GM12878 (cell line): ENCODE measurements around the gene TMEM167B.

Experiments
- CBFB ChIP-seq: IDR thresholded peaks from 2 replicates; pipeline ENCODE4 v1.6.1; 2016; ENCODE audit warnings: antibody characterized with exemption, low read depth
- CHD2 ChIP-seq: IDR thresholded peaks from 2 replicates; pipeline ENCODE4 v1.6.1; 2011; ENCODE audit warnings: low read depth, low read length, improper control_type of control experiment, borderline replicate concordance
- CREM ChIP-seq: IDR thresholded peaks from 2 replicates; pipeline ENCODE4 v1.6.1; 2014; ENCODE audit warnings: antibody characterized with exemption, low read depth
- HDGF ChIP-seq: fragments of 450-650 bp; IDR thresholded peaks from 2 replicates; pipeline ENCODE4 v1.6.1; 2016; ENCODE audit warnings: antibody characterized with exemption
- POLR2A ChIP-seq: IDR thresholded peaks from 2 replicates; pipeline ENCODE4 v1.6.1; 2011; ENCODE audit warnings: low read depth, mild to moderate bottlenecking, low read length
- POLR2AphosphoS5 ChIP-seq: IDR thresholded peaks from 2 replicates; pipeline ENCODE4 v1.6.1; 2011; ENCODE audit warnings: mild to moderate bottlenecking, low read length, inconsistent platforms
- SMARCA5 ChIP-seq: fragments of 450-650 bp; IDR thresholded peaks from 2 replicates; pipeline ENCODE4 v1.6.1; 2017; ENCODE audit warnings: mild to moderate bottlenecking
- WRNIP1 ChIP-seq: IDR thresholded peaks from 2 replicates; pipeline ENCODE4 v1.6.1; 2011; ENCODE audit warnings: low read depth, low read length, improper control_type of control experiment, borderline replicate concordance
- ZSCAN29 ChIP-seq: fragments of 450-650 bp; IDR thresholded peaks from 2 replicates; pipeline ENCODE4 v1.6.1; 2017; ENCODE audit warnings: mild to moderate bottlenecking, moderate library complexity
- TF ChIP-seq, protein P1 (sequence below), 3 experiments: IDR thresholded peaks in 2 of 3; conservative IDR thresholded peaks in 1 of 3; 2 replicates each; pipeline ENCODE4 v1.5.1; 2011; ENCODE audit warnings: low read depth in 3 of 3, low read length in 3 of 3, mild to moderate bottlenecking in 3 of 3, control low read depth in 2 of 3, moderate library complexity in 2 of 3, inconsistent platforms in 1 of 3, mixed read lengths in 1 of 3; ENCODE audit not compliant: control insufficient read depth in 2 of 3, insufficient read depth in 1 of 3; ENCODE audit errors: extremely low read depth in 1 of 3
- TF ChIP-seq, protein P2 (sequence below): fragments of 450-650 bp; IDR thresholded peaks from 2 replicates; pipeline ENCODE4 v1.6.1; 2017; ENCODE audit warnings: mild to moderate bottlenecking
- TF ChIP-seq, protein P3 (sequence below): fragments of 450-650 bp; formaldehyde crosslinking; IDR thresholded peaks from 2 replicates; pipeline ENCODE4 v1.5.0; 2022; ENCODE audit warnings: mild to moderate bottlenecking, missing genetic modification characterization
- TF ChIP-seq, protein P4 (sequence below): IDR thresholded peaks from 2 replicates; pipeline ENCODE4 v1.6.1; 2011; ENCODE audit warnings: borderline replicate concordance, low read depth, mild to moderate bottlenecking, moderate library complexity, mixed read lengths, low read length; ENCODE audit not compliant: insufficient read depth; ENCODE audit errors: extremely low read length

DNA sequence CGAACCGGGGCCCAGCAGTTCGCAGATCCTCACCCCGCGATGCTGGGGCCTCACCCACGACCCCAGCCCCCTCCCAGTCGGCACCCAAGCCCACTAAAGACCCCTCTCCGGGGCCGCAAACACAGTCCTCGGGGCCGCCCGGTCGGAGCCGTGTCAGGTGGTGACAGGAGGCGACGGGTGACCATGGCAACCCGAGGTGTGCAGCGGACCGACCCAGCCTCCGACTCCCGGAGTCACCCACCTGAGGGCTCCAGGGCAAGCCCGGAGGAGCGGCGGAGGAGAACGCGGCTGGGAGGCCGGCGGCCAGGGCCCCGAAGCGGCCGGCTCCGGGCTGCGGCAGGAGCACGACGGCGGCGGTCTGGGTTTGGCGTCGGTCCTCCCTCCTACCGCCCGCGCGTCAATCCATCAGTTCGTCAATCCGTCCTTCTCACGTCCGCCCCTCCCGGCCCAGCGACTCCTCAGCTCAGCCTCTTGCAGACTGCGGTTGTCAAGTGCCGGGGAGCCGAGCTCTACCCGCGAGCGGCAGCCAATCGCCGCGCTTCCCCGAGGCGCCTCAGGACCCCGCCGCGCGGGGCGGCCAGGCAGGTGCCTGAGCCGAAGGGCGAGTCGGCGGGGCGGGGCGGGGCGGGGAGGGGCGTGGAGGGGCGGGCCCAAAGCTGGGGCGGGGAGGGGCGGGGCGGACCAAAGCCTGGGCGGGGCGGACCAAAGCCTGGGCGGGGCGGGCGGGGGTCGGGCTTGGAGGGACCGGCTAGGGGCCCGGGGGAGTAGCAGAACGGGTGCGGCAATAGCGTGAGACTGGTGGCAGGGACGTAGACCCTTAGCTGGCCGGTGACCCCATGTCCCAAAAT lies 48.7 kb upstream of the TMEM167B start, which contains the start of gene WDR47:
- TF ChIP-seq ZSCAN29 (no peak), SMARCA5 (no peak), WRNIP1 (no peak), CHD2 (no peak), CBFB (peak; percentile 68), POLR2AphosphoS5 (peak; percentile 97), HDGF (no peak), POLR2A (peak; percentile 100), CREM (peak; percentile 48; the same call in 1 of the 2 replicates)
- TF ChIP-seq, protein P1, sequence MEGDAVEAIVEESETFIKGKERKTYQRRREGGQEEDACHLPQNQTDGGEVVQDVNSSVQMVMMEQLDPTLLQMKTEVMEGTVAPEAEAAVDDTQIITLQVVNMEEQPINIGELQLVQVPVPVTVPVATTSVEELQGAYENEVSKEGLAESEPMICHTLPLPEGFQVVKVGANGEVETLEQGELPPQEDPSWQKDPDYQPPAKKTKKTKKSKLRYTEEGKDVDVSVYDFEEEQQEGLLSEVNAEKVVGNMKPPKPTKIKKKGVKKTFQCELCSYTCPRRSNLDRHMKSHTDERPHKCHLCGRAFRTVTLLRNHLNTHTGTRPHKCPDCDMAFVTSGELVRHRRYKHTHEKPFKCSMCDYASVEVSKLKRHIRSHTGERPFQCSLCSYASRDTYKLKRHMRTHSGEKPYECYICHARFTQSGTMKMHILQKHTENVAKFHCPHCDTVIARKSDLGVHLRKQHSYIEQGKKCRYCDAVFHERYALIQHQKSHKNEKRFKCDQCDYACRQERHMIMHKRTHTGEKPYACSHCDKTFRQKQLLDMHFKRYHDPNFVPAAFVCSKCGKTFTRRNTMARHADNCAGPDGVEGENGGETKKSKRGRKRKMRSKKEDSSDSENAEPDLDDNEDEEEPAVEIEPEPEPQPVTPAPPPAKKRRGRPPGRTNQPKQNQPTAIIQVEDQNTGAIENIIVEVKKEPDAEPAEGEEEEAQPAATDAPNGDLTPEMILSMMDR (IDR thresholded peaks at IDR 0.05 in 2 of 3, conservative IDR thresholded peaks at IDR 0.05 in 1 of 3; ENCODE audit: control insufficient read depth in 2 of 3, extremely low read depth in 1 of 3, insufficient read depth in 1 of 3, low read depth in 3 of 3, low read length in 3 of 3) = no peak
- TF ChIP-seq, protein P2, sequence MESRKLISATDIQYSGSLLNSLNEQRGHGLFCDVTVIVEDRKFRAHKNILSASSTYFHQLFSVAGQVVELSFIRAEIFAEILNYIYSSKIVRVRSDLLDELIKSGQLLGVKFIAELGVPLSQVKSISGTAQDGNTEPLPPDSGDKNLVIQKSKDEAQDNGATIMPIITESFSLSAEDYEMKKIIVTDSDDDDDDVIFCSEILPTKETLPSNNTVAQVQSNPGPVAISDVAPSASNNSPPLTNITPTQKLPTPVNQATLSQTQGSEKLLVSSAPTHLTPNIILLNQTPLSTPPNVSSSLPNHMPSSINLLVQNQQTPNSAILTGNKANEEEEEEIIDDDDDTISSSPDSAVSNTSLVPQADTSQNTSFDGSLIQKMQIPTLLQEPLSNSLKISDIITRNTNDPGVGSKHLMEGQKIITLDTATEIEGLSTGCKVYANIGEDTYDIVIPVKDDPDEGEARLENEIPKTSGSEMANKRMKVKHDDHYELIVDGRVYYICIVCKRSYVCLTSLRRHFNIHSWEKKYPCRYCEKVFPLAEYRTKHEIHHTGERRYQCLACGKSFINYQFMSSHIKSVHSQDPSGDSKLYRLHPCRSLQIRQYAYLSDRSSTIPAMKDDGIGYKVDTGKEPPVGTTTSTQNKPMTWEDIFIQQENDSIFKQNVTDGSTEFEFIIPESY = no peak
- TF ChIP-seq, protein P3, sequence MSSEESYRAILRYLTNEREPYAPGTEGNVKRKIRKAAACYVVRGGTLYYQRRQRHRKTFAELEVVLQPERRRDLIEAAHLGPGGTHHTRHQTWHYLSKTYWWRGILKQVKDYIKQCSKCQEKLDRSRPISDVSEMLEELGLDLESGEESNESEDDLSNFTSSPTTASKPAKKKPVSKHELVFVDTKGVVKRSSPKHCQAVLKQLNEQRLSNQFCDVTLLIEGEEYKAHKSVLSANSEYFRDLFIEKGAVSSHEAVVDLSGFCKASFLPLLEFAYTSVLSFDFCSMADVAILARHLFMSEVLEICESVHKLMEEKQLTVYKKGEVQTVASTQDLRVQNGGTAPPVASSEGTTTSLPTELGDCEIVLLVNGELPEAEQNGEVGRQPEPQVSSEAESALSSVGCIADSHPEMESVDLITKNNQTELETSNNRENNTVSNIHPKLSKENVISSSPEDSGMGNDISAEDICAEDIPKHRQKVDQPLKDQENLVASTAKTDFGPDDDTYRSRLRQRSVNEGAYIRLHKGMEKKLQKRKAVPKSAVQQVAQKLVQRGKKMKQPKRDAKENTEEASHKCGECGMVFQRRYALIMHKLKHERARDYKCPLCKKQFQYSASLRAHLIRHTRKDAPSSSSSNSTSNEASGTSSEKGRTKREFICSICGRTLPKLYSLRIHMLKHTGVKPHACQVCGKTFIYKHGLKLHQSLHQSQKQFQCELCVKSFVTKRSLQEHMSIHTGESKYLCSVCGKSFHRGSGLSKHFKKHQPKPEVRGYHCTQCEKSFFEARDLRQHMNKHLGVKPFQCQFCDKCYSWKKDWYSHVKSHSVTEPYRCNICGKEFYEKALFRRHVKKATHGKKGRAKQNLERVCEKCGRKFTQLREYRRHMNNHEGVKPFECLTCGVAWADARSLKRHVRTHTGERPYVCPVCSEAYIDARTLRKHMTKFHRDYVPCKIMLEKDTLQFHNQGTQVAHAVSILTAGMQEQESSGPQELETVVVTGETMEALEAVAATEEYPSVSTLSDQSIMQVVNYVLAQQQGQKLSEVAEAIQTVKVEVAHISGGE = no peak
- TF ChIP-seq, protein P4, sequence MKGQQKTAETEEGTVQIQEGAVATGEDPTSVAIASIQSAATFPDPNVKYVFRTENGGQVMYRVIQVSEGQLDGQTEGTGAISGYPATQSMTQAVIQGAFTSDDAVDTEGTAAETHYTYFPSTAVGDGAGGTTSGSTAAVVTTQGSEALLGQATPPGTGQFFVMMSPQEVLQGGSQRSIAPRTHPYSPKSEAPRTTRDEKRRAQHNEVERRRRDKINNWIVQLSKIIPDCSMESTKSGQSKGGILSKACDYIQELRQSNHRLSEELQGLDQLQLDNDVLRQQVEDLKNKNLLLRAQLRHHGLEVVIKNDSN = peak; percentile 18
